RWPE1 (cell line): ENCODE data around the gene FPGT.

Source experiments
- CTCF ChIA-PET: fragments of 350-600 bp; sonication (Branson Sonifier 250); formaldehyde crosslinking; extraction: SDS; loops from one replicate; lab custom pipeline; 2021; lab: Yijun Ruan, JAX
- POLR2A ChIA-PET: fragments of 400-600 bp; formaldehyde crosslinking; extraction: SDS; loops from one replicate; lab custom pipeline; 2020; ENCODE audit warnings: antibody characterized with exemption; ENCODE audit not compliant: low non-redundant PET; lab: Yijun Ruan, JAX
- DNase-seq: peaks from one replicate; pipeline ENCODE4 v3.0.0; 2012; ENCODE audit warnings: low spot score
- H3K27ac ChIP-seq: fragments of 450-650 bp; 2 replicates; pipeline ENCODE4 v1.5.1; 2017
- TF ChIP-seq, protein P1 (sequence below): fragments of 450-650 bp; conservative IDR thresholded peaks from 2 replicates; pipeline ENCODE4 v1.5.1; 2017; ENCODE audit warnings: low read depth, mild to moderate bottlenecking

The FPGT gene

DNA sequence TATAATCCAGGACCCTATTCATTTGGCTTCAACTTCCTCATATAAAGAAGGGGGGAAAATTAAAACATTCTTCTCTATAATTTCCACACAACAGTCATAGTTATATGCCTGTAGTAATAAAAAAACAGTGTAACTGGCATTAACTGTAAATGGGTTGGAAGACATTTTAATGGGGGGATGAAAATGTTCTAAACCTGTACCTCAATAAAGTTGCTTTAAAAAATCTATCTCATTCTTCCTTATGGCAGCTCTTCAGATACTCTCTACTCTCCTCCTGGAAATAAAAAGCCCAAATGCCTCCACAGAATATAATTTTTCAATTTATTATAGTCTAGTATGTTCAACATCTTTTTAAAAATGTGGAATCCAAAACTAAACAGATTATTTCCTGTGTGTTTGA, 2.7 kb upstream of the FPGT start:
- POLR2A ChIA-PET, result no interaction called here
- CTCF ChIA-PET, result interaction anchor here (0.7 kb wide), 1 partner anchor 78 kb away, joined by 6 read pairs; no protein-coding TSS in a partner anchor
- TF ChIP-seq, protein P1, sequence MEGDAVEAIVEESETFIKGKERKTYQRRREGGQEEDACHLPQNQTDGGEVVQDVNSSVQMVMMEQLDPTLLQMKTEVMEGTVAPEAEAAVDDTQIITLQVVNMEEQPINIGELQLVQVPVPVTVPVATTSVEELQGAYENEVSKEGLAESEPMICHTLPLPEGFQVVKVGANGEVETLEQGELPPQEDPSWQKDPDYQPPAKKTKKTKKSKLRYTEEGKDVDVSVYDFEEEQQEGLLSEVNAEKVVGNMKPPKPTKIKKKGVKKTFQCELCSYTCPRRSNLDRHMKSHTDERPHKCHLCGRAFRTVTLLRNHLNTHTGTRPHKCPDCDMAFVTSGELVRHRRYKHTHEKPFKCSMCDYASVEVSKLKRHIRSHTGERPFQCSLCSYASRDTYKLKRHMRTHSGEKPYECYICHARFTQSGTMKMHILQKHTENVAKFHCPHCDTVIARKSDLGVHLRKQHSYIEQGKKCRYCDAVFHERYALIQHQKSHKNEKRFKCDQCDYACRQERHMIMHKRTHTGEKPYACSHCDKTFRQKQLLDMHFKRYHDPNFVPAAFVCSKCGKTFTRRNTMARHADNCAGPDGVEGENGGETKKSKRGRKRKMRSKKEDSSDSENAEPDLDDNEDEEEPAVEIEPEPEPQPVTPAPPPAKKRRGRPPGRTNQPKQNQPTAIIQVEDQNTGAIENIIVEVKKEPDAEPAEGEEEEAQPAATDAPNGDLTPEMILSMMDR, result no peak
- no peak overlapping the region for H3K27ac ChIP-seq
- no peak for DNase-seq

- TF ChIP-seq, protein P1, result no peak
- H3K27ac ChIP-seq, result no peak overlapping the region
- ChIA-PET POLR2A (no interaction called here), CTCF (no interaction called here)
- no peak for DNase-seq
These were observed 787 bp upstream of the FPGT start for GRCh38 chr1:74197255-74197654.

GRCh38 chr1:74199504-74199903, 1.5 kb downstream of the FPGT start:
- TF ChIP-seq, protein P1, result no peak
- no peak overlapping the region for H3K27ac ChIP-seq
- DNase-seq, result no peak
- ChIA-PET POLR2A (no interaction called here), CTCF (no interaction called here)

GRCh38 chr1:74205266-74205665, 7.2 kb downstream of the FPGT start:
- ChIA-PET POLR2A (no interaction called here), CTCF (interaction anchor here (0.6 to 1.0 kb wide), 2 partner anchors 11 to 121 kb away, joined by 3 to 4 read pairs; no protein-coding TSS in a partner anchor)
- no peak for DNase-seq
- TF ChIP-seq, protein P1, result no peak
- no peak overlapping the region for H3K27ac ChIP-seq

- ChIA-PET POLR2A (no interaction called here), CTCF (no interaction called here)
- no peak overlapping the region for H3K27ac ChIP-seq
- DNase-seq, result no peak
- TF ChIP-seq, protein P1, result no peak
These were observed 17.2 kb downstream of the FPGT start for GRCh38 chr1:74215229-74215628.

DNA sequence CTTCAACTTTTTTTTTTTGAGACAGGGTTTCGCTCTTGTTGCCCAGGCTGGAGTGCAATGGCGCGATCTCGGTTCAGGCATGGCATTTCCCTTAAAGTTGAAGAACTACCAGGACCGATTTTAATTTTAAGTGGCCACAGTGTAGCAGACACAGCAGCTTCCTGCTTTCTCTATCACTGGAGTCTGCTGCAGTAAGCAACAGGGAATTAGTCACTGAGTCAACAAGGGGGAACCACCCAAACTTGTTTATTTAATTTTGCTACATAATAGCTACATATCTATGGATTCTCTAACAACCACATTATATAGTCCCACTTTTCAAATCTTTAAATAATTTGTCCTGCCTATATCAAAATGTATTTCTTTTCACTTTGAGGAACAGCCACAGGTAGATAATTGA, 24.7 kb downstream of the FPGT start:
- TF ChIP-seq, protein P1, result no peak
- peak; percentile 1 for DNase-seq
- ChIA-PET CTCF (no interaction called here), POLR2A (no interaction called here)
- no peak overlapping the region for H3K27ac ChIP-seq
